GM12864 (cell line): Measurements from ENCODE around the gene SMAD5.

Experiments used
- DNase-seq: peaks from one replicate; pipeline ENCODE4 v3.0.0-alpha.2; 2011; ENCODE audit warnings: low read depth
- H3K4me3 ChIP-seq: 2 replicates; pipeline ENCODE4 v1.5.1; 2011; ENCODE audit warnings: mild to moderate bottlenecking, low read depth, low read length, control low read depth
- TF ChIP-seq, protein P1 (sequence below): IDR thresholded peaks from 2 replicates; pipeline ENCODE4 v1.5.1; 2011; ENCODE audit warnings: low read depth, mild to moderate bottlenecking, moderate library complexity, low read length, control low read depth, inconsistent platforms; ENCODE audit errors: missing control alignments

Gene SMAD5

DNA sequence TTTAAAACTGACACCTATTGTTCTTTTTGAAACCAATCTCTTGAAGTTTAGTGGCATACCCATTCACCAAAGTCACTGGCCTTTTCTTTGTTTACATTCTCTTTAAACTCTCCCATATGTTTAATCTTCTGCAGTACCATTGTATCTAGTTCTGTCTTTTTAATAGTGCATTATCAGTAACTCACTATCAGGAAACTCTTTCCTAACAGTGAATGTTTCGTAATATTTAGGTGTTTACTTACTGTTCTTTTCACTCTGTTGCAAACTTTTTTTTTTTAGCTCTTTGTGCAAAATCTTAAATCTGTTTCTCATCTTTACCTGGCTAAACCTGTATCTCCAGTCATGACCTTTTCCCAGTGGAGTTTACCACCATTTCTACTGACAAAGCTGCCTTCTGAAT, 17.2 kb downstream of the SMAD5 start:
- DNase-seq, result no peak
- TF ChIP-seq, protein P1, sequence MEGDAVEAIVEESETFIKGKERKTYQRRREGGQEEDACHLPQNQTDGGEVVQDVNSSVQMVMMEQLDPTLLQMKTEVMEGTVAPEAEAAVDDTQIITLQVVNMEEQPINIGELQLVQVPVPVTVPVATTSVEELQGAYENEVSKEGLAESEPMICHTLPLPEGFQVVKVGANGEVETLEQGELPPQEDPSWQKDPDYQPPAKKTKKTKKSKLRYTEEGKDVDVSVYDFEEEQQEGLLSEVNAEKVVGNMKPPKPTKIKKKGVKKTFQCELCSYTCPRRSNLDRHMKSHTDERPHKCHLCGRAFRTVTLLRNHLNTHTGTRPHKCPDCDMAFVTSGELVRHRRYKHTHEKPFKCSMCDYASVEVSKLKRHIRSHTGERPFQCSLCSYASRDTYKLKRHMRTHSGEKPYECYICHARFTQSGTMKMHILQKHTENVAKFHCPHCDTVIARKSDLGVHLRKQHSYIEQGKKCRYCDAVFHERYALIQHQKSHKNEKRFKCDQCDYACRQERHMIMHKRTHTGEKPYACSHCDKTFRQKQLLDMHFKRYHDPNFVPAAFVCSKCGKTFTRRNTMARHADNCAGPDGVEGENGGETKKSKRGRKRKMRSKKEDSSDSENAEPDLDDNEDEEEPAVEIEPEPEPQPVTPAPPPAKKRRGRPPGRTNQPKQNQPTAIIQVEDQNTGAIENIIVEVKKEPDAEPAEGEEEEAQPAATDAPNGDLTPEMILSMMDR, result no peak
- H3K4me3 ChIP-seq, result no peak overlapping the region

GRCh38 chr5:136153581-136154236, 21.1 kb downstream of the SMAD5 start:
- TF ChIP-seq, protein P1, result no peak
- no peak overlapping the region for H3K4me3 ChIP-seq
- no peak for DNase-seq

- TF ChIP-seq, protein P1, result no peak
- DNase-seq, result no peak
- no peak overlapping the region for H3K4me3 ChIP-seq
These were observed 22.4 kb downstream of the SMAD5 start for GRCh38 chr5:136155078-136155477.

- DNase-seq, result no peak
- TF ChIP-seq, protein P1, result no peak
- no peak overlapping the region for H3K4me3 ChIP-seq
These were observed 23.1 kb downstream of the SMAD5 start for GRCh38 chr5:136155761-136156160.

DNA sequence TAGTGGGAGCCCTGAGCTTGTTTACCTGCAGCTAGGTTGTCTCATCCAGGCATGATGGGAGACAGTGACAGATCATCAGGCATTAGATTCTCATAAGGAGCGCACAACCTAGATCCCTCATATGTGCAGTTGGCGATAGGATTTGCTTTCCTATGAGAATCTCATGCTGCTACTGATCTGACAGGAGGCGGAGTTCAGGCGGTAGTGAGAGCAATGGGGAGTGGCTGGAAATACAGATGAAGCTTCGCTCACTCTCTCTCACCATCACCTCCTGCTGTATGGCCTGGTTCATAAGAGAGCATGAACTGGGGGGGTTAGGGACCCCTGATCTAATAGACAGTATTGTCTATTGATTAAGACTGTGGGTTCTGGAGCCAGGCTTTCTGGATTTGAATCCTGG, 24.9 kb downstream of the SMAD5 start:
- no peak for DNase-seq
- H3K4me3 ChIP-seq, result no peak overlapping the region
- TF ChIP-seq, protein P1, result no peak

GRCh38 chr5:136159457-136159856, 26.8 kb downstream of the SMAD5 start:
- no peak overlapping the region for H3K4me3 ChIP-seq
- TF ChIP-seq, protein P1, result no peak
- no peak for DNase-seq

DNA sequence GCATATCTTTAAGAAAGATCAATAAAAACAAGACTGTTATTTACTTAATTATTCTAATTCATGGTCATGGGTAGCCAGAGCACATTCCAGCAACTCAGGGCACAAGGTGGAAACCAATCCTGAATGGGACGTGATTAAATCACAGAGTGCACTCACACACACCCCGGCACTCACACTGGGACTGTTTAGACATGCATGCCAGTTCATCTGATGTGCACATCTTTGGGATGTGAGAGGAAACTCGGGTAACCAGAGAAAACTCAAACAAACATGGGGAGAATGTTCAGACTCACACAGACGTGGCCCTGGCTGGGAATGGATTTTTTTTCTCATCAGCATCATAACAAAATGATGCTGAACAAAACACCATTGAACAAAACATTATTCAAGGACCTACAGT, 29.4 kb downstream of the SMAD5 start:
- TF ChIP-seq, protein P1, result no peak
- no peak overlapping the region for H3K4me3 ChIP-seq
- no peak for DNase-seq
